Stimulated activated CD4-positive, alpha-beta T cell treated with anti-CD3 and anti-CD28 coated beads, Interleukin-1b, Interleukin-23, amount 100 ng/mL, for 4 hours (primary cell): ENCODE data around the gene CYFIP1.
"Not testable (repeated sequence)": the region's sequence is repeated elsewhere in the genome, so short reads cannot be mapped to it uniquely, and the experiment has no call there.

Source experiments
- DNase-seq, 2 donors: peaks; one replicate each; pipeline ENCODE4 v3.0.0-alpha.2; 2020; ENCODE audit warnings: low read depth in 2 of 2

Gene CYFIP1

GRCh38 chr15:22980189-22981050 lies at the start of gene CYFIP1:
TSS of gene CYFIP1 (minus strand) at chr15:22980368. CDS start at chr15:22947285, 33,083 bp downstream.
- DNase-seq, result peak in 1 of 2 donors; percentile 30

DNA sequence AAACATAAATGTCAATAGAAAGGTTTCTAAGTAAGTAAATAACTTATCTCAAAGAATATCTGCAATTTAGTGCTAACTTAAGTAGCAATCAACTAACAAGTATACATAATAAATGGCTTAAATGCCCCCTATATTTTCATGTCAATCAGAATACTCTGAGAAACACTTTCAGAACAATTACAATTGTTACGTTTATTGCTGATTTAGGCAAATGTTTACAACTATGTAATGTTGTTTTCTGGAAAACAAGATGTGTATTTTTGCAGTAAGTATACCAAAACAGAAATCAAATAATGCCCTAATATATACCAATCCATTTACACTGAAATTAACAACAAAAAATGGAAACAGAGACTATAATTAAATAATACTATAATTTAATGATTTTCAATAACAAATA lies 46.0 kb upstream of the CYFIP1 start:
- DNase-seq, result no peak

- no peak for DNase-seq
Observed at GRCh38 chr15:23022156-23022555, 42.0 kb upstream of the CYFIP1 start.

DNA sequence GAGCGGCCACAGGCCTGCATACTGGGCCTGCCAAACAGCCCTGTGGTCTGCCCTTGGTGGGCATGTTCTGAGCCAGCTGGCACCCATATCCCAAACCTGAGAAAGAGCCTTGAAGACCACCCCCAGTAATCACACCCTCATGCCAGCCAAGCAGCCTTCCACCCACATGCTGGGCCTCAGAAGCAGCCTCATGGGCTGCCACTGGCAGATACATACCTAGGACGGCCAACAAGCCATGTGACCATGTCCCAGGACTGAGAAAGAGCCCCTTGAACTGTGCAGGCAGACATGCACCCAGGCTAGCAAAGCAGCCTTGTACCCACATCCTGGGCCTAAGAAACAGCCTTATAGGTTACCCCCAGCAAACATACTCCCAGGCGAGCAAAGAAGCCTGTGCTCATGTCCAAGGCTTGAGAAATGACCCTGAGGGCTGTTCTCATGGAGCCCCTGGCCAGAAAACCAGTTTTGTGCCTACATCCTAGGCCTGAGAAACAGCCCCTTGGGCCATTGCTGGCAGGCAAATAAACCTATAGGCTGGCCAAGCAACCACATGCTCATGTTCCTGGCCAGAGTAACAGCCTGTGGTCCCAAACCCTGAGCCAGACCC lies 34.3 kb upstream of the CYFIP1 start:
- DNase-seq, result no peak

- DNase-seq, result no peak
Observed at GRCh38 chr15:23013681-23014080, 33.5 kb upstream of the CYFIP1 start.

DNA sequence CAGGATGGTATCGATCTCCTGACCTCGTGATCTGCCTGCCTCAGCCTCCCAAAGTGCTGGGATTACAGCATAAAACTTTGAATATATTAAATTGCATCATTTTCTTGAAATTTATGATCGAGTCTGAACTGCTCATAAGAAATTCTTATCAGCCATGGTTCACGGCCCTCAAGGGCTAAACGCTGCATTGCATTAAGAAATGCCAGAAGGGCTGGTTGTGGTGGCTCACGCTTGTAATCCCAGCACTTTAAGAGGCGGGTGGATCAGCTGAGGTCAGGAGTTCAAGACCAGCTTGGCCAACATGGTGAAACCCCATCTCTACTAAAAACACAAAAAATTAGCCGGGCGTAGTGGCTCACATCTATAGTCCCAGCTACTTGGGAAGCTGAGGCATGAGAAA lies 32.4 kb upstream of the CYFIP1 start:
- not testable (repeated sequence) for DNase-seq

- DNase-seq, result no peak
Observed at GRCh38 chr15:23003736-23004135, 23.6 kb upstream of the CYFIP1 start.

- DNase-seq, result no peak
Observed at GRCh38 chr15:23002920-23003319, 22.8 kb upstream of the CYFIP1 start.

DNA sequence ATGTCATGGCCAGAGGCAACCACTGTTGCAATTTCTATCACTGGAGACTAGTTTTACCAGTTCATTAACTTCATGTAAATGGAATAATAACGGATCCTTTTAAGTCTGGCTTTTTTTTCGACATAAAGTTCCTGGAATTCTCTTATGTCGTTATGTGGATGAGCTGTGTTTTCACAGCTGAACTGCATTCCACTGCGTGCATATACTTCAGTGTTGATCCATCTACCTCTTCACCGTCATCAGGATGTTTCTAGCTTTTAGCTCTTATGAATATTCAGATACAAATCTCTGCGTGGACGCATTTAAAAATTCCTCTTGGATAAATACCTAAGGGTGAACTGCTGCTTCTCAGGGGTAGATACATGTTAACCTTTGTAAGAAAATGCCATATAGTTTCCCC lies 15.6 kb upstream of the CYFIP1 start:
- DNase-seq, result no peak

DNA sequence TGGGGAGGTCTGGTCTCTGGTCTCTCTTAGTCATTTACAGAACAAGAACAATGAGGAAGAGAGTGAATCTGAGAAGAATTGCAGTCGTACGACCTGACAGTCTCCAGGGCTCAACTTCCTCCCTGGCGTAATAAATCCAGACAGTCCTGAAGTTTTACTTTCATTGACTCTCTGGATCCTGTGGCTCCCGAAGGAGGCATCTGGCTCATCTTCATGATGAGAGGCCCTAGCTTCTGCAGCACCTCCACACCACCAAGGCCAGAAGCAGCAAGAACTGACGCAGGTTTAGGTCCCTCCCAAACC lies 11.8 kb upstream of the CYFIP1 start:
- no peak for DNase-seq

DNA sequence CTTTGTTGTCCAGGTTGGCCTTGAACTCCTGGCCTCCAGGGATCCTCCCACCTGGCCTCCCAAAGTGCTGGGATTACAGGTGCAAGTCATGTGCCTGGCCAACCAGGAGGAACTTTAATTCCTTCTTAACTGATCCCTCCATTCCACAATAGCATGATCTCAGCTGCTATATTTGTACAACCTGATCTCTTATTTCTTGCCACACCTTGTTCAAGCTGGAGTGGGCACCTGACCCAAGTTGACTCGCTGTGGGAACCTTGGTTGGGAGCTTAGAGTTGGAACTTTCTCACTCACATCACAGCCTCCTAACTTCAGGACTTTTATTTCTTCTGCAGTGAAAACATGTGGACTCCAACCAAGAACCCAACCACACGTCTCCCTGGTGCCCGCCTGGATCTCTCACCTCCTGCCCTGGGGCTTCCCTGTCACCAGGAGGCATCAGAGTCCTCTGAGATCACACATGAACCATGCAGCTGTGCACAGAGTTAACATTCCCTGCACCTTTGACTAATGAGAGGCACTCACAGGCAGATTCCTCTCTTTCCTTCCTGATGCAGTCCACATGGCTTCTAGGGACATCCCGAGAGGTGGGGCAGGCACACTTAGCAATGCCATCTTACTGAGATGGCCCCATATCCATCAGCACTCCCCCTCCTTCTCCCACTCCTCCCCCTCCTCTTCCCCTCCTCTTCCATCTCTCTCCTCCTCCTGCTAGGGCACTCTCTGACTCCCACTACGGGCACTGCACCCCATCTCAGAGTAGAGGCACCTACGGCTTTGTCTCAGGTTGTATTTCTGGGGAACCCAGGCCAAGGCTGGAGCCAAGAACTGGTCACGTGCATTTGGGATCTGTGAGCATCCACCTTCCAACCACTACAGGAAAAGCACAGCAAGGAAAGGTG lies 9.7 kb upstream of the CYFIP1 start:
- DNase-seq, result no peak

- no peak for DNase-seq
Observed at GRCh38 chr15:22988811-22989210, 8.6 kb upstream of the CYFIP1 start.

GRCh38 chr15:22981931-22982330 lies 1.8 kb upstream of the CYFIP1 start:
- not testable (repeated sequence) for DNase-seq

- DNase-seq, result no peak
Observed at GRCh38 chr15:22981051-22981840, 1.1 kb upstream of the CYFIP1 start.

DNA sequence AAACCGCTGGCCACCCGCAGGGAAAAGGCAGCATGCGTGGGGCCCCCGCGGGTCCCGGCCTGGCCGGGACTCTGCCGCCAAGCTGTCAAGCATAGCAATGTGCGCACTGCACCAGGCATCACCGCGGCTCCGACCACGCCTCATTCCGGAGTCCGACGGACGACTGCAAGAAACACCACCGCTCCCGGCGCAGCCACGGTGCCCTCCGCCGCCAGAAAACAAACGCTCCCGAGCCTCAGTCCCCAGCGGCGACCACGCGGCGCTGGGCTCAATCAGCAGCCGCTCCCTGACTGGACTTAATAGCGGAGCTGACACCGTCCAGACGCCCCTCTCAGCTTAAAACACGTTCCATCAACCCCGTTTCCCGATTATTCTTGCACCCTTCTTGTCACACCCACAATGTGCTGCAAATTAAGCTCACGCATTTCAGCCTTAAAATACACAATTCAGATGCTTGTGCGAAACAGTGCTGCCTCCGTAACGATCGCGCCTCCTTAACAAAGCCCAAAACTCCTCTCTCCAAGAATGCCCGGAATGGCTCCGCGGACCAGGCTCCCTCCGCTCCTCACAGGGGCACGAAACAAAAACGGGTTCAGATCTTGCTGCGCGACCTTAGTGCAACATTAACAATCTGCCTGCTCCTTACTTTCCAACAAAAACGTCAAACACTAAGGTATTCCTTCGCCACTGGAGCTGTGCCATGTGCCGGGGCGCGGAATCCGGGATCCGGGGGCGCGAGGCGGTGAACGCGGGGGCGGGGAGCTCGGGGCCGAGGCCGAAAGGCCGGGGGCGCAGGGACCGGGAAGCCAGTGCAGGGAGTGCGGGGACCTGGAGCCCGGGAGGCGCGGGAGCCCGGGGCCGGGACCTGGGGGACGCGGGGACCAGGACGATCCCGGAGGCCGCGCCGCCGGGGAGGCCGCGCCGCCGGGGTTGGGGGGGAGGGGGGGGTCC lies 655 bp downstream of the CYFIP1 start:
- DNase-seq, result peak in 1 of 2 donors; percentile 16

- no peak for DNase-seq
Observed at GRCh38 chr15:22978691-22979237, 1.4 kb downstream of the CYFIP1 start.

DNA sequence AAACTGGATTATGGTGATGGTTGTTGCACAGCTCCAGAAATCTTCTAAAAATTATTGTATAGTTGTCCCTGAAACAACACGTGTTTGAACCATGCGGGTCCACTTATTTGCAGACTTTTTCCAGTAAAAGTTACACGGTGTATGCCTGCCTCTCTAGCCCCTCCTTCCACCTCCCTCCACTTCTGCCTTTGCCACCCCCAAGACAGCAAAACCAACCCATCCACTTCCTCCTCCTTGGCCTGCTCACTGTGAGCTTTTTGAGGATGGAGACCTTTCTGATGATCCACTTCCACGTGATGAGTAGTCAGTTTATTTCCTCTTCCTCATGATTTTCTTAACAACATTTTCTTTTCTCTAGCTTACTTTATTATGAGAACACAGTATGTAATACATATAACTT lies 5.4 kb downstream of the CYFIP1 start:
- DNase-seq, result no peak

DNA sequence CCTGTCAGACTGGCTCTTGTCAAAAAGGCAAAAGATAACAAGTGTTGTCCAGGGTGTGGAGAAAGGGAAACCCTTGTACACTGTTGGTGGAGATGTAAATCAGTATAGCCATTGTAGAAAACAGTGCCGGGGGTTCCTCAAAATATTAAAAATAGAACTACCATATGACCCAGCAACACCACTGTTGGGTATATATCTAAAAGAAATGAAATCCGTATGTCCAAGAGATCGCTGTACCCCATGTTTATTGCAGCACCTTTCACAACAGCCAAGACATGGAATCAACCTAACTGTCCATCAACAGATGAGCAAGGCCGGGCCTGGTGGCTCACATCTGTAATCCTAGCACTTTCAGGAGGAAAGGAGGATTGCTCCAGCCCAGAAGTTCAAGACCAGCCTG lies 6.2 kb downstream of the CYFIP1 start:
- DNase-seq, result no peak

DNA sequence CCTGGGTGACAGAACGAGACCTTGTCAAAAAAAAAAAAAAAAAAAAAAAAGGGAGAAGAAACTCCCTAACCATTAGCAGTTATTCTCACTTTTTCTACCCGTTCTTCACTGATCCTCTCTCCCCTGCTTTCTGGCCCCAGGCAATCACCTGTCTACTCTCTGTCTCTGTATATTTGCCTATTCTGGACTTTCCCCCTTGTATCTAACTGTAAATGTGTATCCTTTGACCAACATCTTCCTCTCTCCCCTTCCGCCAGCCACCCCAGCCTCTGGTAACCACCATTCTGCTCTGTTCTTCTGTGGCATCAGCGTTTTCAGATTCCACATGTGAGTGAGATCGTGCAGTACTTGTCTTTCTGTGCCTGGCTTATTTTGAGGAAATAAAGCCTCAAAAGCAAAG lies 6.9 kb downstream of the CYFIP1 start:
- DNase-seq, result no peak

DNA sequence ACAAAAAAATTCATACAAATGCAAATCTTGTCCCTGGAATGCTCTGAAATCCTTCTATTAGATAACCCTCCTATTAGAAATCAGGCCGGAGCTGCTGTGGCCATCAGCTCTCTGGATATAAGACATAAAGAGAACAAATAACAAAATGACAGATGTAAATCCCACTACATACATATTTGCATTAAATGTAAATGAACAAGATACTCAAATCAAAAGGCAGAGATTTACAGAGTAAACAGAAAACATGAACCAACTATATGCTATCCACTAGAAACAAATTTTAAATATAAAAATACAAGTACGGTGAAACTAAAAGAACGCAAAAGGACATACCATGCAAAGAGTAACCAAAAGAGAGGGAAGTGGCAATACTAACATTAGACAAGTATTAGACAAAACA lies 10.7 kb downstream of the CYFIP1 start:
- DNase-seq, result no peak
